Stimulated activated CD8-positive, alpha-beta memory T cell treated with anti-CD3 and anti-CD28 coated beads, Interleukin-7, amount 100 ng/mL, for 48 hours (primary cell): ENCODE data around the gene ADAMTS15.
"Not testable (repeated sequence)": the region's sequence is repeated elsewhere in the genome, so short reads cannot be mapped to it uniquely, and the experiment has no call there.

Source experiments
- DNase-seq, 2 donors: peaks; one replicate each; pipeline ENCODE4 v3.0.0-alpha.2; 2020; ENCODE audit warnings: low read depth in 1 of 2; ENCODE audit errors: extremely low read depth in 1 of 2

Gene ADAMTS15

GRCh38 chr11:130434521-130435223 is 13.8 kb upstream of the ADAMTS15 start:
- DNase-seq, result peak in 1 of 2 donors; percentile 36

- DNase-seq, result no peak
Observed at GRCh38 chr11:130435671-130436070, 12.8 kb upstream of the ADAMTS15 start.

- DNase-seq, result no peak
Observed at GRCh38 chr11:130436171-130436570, 12.3 kb upstream of the ADAMTS15 start.

GRCh38 chr11:130437848-130438247 is 10.6 kb upstream of the ADAMTS15 start:
- no peak for DNase-seq

- DNase-seq, result not testable (repeated sequence)
Observed at GRCh38 chr11:130438401-130439159, 9.9 kb upstream of the ADAMTS15 start.

GRCh38 chr11:130439160-130439519 is 9.3 kb upstream of the ADAMTS15 start:
- no peak for DNase-seq

GRCh38 chr11:130439876-130440275 is 8.6 kb upstream of the ADAMTS15 start:
- DNase-seq, result no peak

- DNase-seq, result no peak
Observed at GRCh38 chr11:130441719-130442118, 6.7 kb upstream of the ADAMTS15 start.

GRCh38 chr11:130442737-130443136 is 5.7 kb upstream of the ADAMTS15 start:
- no peak for DNase-seq

GRCh38 chr11:130445788-130446187 is 2.7 kb upstream of the ADAMTS15 start:
- no peak for DNase-seq

- no peak for DNase-seq
Observed at GRCh38 chr11:130448039-130448415, 418 bp upstream of the ADAMTS15 start.

GRCh38 chr11:130449310-130449990 is 1.0 kb downstream of the ADAMTS15 start:
- DNase-seq, result no peak

GRCh38 chr11:130449996-130450769 is 1.7 kb downstream of the ADAMTS15 start:
- no peak for DNase-seq

- DNase-seq, result no peak
Observed at GRCh38 chr11:130451231-130452019, 3.0 kb downstream of the ADAMTS15 start.

- DNase-seq, result no peak
Observed at GRCh38 chr11:130452176-130452575, 3.7 kb downstream of the ADAMTS15 start.

GRCh38 chr11:130452940-130453339 is 4.5 kb downstream of the ADAMTS15 start:
- no peak for DNase-seq

- DNase-seq, result no peak
Observed at GRCh38 chr11:130454491-130455252, 6.2 kb downstream of the ADAMTS15 start.

GRCh38 chr11:130455483-130456127 is 7.2 kb downstream of the ADAMTS15 start:
- no peak for DNase-seq

- DNase-seq, result no peak
Observed at GRCh38 chr11:130456286-130456685, 7.8 kb downstream of the ADAMTS15 start.
